Suppressor macrophage treated with lipopolysaccharide for 1 hour (primary cell): Measurements from ENCODE around the gene NMNAT1.
"Not testable (repeated sequence)": the region's sequence is repeated elsewhere in the genome, so short reads cannot be mapped to it uniquely, and the experiment has no call there.

Experiments
- DNase-seq, 3 donors: peaks; one replicate each; pipeline ENCODE4 v3.0.0-alpha.2; 2020 to 2022

The NMNAT1 gene

DNA sequence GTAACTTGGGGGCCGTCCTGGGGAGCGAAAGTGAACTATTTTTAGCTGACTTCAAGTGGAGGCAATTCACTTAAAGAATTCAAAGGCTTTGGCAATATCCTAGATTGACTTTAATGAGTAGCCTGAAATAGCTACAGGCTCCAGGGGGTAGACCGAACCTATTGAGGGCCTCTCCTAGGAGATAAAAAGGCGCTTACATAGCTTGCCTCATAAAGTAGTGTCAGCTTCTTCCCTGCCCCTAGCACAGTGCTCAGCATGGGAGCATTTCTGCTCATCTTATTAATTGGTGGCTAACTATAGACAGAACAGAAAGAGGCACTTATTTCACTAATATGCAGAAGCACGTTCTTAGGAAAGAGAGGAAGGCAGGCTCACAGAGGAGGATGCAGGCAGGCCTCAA, 20.9 kb upstream of the NMNAT1 start:
- DNase-seq = no peak

DNA sequence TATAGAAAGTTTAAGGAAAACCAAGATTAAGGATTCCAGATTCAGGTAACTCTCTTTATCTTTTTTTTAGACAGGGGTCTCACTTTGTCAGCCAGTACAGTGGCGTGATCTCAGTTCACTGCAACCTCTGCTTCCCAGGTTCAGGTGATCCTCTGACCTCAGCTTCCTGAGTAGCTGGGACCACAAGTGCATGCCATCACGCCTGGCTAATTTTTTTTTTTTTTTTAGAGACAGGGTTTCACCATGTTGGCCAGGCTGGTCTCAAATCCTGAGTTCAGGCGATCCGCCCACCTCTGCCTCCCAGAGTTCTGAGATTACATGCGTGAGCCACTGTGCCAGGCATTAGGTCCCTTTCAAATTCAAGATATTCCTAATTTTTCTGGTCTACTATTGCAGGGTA, 16.0 kb upstream of the NMNAT1 start:
- DNase-seq = no peak

GRCh38 chr1:9929431-9930385, 13.6 kb upstream of the NMNAT1 start:
- no peak for DNase-seq

- peak; percentile 59 to 75 (median 74) for DNase-seq
Observed at GRCh38 chr1:9942399-9942938, 806 bp upstream of the NMNAT1 start.

- no peak for DNase-seq
Observed at GRCh38 chr1:9946315-9946714, 3.0 kb downstream of the NMNAT1 start.

GRCh38 chr1:9957726-9958125, 14.5 kb downstream of the NMNAT1 start:
- DNase-seq = no peak

GRCh38 chr1:9960011-9960410, 16.7 kb downstream of the NMNAT1 start:
- no peak for DNase-seq

DNA sequence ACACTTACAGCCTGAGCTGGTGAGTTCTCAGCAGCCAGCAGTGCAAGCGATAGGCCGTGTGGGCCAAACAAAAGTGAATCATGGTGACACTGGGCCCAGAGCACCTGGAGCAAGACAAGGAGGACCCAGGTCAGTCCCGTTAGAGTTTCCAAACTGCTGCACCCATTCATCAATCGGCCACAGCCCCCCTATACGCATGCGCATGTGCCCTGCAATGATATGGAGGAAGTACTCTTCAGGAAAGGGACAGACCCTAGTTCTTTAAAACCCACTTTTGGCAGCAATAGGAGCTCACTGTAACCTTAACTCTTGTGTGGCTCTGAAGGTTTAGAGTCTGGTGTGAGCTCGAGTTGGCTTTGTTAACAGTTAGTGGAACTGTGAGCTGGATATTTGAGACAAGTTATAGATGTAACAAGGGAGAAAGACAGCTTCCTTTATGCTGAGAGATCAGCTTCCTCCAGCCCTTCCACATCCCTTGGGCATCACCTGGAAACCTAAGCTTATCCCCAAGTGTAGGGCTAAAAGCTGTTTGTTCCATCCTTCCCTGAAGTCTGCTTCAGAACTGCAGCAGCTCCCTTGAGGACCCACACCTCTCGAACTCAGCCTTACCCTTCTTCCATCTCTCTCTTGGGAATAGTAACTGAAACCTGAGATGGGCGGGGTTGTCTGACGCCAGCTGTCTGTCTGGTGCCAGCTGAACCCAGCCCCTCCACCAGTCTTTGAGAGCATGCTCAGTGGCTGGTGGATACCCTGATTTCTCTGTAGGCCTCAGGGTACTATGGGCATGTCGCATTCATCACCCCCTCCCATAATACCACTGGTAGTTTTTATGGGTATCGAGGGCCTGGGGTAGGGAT, 17.7 kb downstream of the NMNAT1 start:
- no peak for DNase-seq

DNA sequence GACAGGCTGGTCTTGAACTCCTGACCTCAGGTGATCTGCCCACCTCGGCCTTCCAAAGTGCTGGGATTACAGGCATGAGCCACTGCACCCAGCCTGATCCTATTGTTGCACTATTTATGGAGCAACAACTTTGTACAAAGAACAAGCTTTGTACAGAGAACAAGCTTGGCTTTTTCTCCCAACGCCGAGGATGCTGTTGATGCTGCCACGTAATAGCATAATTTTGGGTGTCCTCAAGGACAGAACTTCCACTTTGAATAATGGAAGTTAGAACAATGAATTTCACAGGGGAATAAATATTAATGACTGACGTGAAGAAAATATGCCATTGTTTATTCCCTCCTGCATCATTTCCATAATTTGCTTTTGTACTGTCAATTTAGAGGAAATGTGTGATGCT, 41.0 kb downstream of the NMNAT1 start:
- no peak for DNase-seq

DNA sequence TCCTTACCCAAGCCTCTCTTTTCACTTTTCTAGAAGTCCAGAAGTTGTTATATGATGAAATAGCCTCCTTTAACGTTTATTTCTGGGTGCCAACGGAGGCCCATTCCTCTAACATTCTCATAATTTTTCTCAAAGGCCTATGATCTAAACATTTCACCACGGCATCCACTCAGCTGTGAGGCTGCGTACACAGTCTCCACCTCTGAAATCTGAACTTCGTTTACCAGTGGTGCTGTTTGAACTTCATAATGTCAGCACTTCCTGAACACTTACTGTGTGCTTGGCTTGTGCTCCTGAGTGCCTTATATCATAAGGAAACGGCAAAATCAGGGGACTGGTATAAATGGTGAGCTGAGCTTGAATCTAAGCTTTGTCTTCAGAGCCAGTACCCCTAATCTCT, 41.7 kb downstream of the NMNAT1 start:
- no peak for DNase-seq

- DNase-seq = no peak
Observed at GRCh38 chr1:9989773-9990172, 46.5 kb downstream of the NMNAT1 start.

- peak; percentile 26 to 69 (median 63) for DNase-seq
Observed at GRCh38 chr1:9990944-9991343, 47.7 kb downstream of the NMNAT1 start.

- peak in 1 of 3 donors; percentile 10 for DNase-seq
Observed at GRCh38 chr1:9992910-9993309, 49.6 kb downstream of the NMNAT1 start.

DNA sequence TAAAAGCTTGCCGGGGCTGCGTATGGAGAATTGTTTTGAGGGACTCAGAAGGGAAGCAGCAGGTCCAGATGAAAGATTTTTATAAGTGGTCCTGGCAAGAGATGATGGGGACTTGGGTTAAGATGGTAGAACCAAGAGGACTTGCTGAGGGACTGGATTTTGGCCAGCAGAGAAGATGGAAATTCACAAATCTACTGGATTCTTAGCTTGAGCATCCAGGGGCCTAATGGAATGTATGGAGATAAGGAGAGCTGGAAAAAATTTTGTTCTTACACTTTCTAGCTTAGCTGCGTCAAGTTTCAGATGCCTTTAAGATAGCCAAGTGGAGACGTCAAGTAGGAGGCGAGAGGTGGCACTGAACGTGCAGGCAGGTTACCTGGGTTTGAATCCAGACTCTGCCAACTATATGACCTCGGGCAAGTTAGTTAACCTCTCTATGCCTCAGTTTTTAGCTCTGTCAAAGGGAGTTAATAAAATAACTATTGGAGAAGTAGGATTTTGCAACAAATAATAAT, 50.3 kb downstream of the NMNAT1 start:
- no peak for DNase-seq

DNA sequence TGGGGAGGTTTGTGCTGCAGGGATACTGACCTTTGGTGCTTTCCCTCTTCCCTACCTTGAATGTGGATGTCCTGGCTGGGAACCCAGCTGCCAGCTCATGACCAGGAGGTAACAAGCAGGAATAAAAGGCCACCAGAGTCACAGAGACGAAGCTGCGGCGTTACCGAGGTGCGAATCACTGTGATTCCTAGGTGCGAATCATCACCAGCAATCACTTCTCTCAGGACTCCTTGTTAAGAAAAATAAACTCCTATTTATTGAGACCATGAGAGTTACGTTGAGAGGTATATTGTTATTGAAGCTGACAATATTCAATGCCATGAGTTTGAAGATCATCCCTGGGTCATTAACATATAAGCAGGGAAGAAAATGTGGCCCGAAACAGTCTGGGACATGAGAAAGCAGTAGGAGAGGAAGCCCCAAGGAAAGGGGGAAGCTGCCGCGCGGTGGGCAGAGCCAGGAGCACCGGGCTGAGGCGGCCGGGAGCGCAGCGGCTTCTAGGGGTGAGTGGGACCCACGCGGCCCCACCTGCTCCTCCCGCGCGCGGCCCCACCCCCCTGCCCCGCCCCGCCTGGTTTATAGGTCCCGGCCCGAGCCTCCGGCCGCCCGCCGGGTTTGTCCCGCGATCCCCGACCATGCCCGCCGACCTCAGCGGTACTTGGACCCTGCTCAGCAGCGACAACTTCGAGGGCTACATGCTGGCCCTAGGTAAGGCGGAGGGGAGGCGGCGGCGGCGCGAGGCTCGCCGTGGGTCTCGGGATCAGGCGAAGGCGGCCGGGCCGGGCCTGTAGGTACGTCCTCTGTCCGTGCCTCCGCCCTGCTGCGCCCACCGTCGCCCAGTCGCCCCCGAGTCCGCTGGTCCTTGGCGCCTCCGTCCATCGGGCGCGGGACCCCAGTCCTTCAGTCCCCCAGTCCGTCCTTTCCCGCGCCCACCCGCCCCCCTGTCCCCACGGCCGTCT, 53.6 kb downstream of the NMNAT1 start, which contains the start of gene RBP7:
Gene RBP7, plus strand, starts transcription at position 605 of the 959 bp plus-strand sequence. Its CDS starts 31 bp downstream, at position 636.
- peak; percentile 55 to 75 (median 57) for DNase-seq

GRCh38 chr1:10001016-10001665, 57.9 kb downstream of the NMNAT1 start:
- no peak for DNase-seq

GRCh38 chr1:10005248-10005647, 62.0 kb downstream of the NMNAT1 start:
- not testable (repeated sequence) for DNase-seq

DNA sequence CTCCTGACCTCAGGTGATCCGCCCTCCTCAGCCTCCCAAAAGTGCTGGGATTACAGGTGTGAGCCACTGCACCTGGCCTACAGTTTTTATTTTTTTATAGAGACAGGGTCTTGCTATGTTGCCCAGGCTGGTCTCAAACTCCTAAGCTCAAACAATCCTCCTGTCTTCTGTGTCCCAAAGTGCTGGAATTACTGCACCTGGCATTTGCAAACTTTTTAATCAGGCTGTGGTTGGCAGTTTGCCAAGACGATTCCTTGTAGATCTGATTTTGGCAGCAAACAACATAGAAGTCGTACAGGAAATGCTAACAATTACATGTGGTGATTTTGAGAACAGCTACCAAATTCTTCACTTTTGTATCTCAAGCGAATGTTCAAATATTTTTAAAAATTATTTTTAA, 63.9 kb downstream of the NMNAT1 start:
- no peak for DNase-seq

GRCh38 chr1:10014016-10014415, 70.7 kb downstream of the NMNAT1 start:
- no peak for DNase-seq

GRCh38 chr1:10019561-10019960, 76.3 kb downstream of the NMNAT1 start:
- no peak for DNase-seq

DNA sequence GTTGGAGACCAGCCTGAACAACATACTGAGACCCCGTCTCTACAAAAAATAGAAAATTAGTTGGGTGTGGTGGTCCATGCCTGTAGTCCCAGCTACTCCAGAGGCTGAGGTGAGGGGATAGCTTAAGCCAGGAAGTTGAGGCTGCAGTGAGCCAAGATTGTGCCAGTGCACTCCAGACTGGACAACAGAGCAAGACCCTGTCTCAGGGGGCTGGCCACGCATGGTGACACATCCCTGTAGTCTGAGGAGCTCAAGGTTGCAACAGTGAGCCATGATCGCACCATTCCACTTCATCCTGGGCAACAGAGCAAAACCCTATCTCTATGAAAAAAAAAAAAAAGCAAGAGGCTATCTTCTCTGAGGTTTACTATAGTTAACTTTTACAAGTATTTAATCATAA, 76.8 kb downstream of the NMNAT1 start:
- DNase-seq = no peak
